GM23338 (cell line): ENCODE results near the gene AIFM2.

Source experiments
- CREB1 ChIP-seq: fragments of 250-450 bp; sonication (Bioruptor Pico); IDR thresholded peaks from 2 replicates; pipeline ENCODE4 v1.5.0; 2020; ENCODE audit warnings: low read depth, mild to moderate bottlenecking, moderate library complexity
- CTCF ChIP-seq, 2 experiments: fragments of 200-600 bp in 1 of 2; sonication (generic) in 1 of 2; conservative IDR thresholded peaks; 2 replicates each; pipeline versions ENCODE4 v1.5.1 to v1.6.1; 2016 to 2017; ENCODE audit warnings: antibody characterized with exemption in 2 of 2, low read depth in 2 of 2, mild to moderate bottlenecking in 2 of 2, moderate library complexity in 1 of 2
- ETS1 ChIP-seq: IDR thresholded peaks from 2 replicates; pipeline ENCODE4 v1.6.1; 2016; ENCODE audit warnings: antibody characterized with exemption
- EZH2 ChIP-seq: fragments of 200-600 bp; sonication (generic); IDR thresholded peaks from one replicate; pipeline ENCODE4 v1.8.0; 2017; ENCODE audit warnings: antibody characterized with exemption, mild to moderate bottlenecking, low read depth; ENCODE audit not compliant: unreplicated experiment
- EZH2phosphoT487 ChIP-seq: fragments of 200-600 bp; sonication (generic); IDR thresholded peaks from one replicate; pipeline ENCODE4 v1.8.1; 2018; ENCODE audit warnings: antibody characterized with exemption; ENCODE audit not compliant: unreplicated experiment
- POLR2AphosphoS5 ChIP-seq: IDR thresholded peaks from 2 replicates; pipeline ENCODE4 v1.6.1; 2016; ENCODE audit warnings: antibody characterized with exemption, low read depth
- REST ChIP-seq: IDR thresholded peaks from one replicate; pipeline ENCODE4 v1.6.1; 2018; ENCODE audit warnings: antibody characterized with exemption; ENCODE audit not compliant: unreplicated experiment

- TF ChIP-seq CTCF (conservative IDR thresholded peaks at IDR 0.05; ENCODE audit: low read depth in 2 of 2) (no peak), EZH2phosphoT487 (no peak), POLR2AphosphoS5 (no peak), EZH2 (no peak), REST (no peak), CREB1 (CRISPR knock-in tag) (no peak), ETS1 (no peak)
Observed at GRCh38 chr10:70148516-70148915, 15.9 kb upstream of the AIFM2 start.
